Chondrocyte (in vitro differentiated cells): ENCODE measurements around the gene ENSA. TPM values are rescaled to one million over a fixed set of nuclear protein-coding genes. Genes with fewer than 3 reads are reported as not detected.
A peak's percentile ranks its signal among the peaks of the same experiment; 100 is the strongest.

ENCODE experiments used
- DNase-seq: peaks from one replicate; pipeline ENCODE4 v3.0.0; 2021; ENCODE audit warnings: mixed read lengths, low spot score
- H3K27ac Mint-ChIP-seq: one replicate; pipeline ENCODE4 v1.8.0; 2021; ENCODE audit warnings: mild to moderate bottlenecking, moderate library complexity, mixed read lengths; ENCODE audit not compliant: unreplicated experiment
- H3K27me3 Mint-ChIP-seq: 2 replicates; pipeline ENCODE4 v1.8.0; 2021; ENCODE audit warnings: low read depth, mixed read lengths
- H3K36me3 Mint-ChIP-seq: 2 replicates; pipeline ENCODE4 v1.8.0; 2021; ENCODE audit warnings: low read depth, mixed read lengths
- H3K4me1 Mint-ChIP-seq: 2 replicates; pipeline ENCODE4 v1.8.0; 2021; ENCODE audit warnings: low read depth, mild to moderate bottlenecking, mixed read lengths
- H3K4me3 Mint-ChIP-seq: one replicate; pipeline ENCODE4 v1.8.0; 2021; ENCODE audit warnings: mild to moderate bottlenecking, moderate library complexity, mixed read lengths; ENCODE audit not compliant: unreplicated experiment
- H3K9me3 Mint-ChIP-seq: 2 replicates; pipeline ENCODE4 v1.8.0; 2021; ENCODE audit warnings: low read depth, mixed read lengths
- total RNA-seq: library from RNA; stranded (reverse); gene quantifications from 3 replicates; pipeline ENCODE4 v1.2.1, GENCODE V29; 2021
- TF ChIP-seq, protein P1 (sequence below): fragments of 200-600 bp; sonication (generic); IDR thresholded peaks from 2 replicates; pipeline ENCODE4 v1.5.0; 2021; ENCODE audit warnings: antibody characterized with exemption, mild to moderate bottlenecking, moderate library complexity

The ENSA gene
- total RNA-seq, 1 donor from 2014 or later, result 85.7 TPM

DNA sequence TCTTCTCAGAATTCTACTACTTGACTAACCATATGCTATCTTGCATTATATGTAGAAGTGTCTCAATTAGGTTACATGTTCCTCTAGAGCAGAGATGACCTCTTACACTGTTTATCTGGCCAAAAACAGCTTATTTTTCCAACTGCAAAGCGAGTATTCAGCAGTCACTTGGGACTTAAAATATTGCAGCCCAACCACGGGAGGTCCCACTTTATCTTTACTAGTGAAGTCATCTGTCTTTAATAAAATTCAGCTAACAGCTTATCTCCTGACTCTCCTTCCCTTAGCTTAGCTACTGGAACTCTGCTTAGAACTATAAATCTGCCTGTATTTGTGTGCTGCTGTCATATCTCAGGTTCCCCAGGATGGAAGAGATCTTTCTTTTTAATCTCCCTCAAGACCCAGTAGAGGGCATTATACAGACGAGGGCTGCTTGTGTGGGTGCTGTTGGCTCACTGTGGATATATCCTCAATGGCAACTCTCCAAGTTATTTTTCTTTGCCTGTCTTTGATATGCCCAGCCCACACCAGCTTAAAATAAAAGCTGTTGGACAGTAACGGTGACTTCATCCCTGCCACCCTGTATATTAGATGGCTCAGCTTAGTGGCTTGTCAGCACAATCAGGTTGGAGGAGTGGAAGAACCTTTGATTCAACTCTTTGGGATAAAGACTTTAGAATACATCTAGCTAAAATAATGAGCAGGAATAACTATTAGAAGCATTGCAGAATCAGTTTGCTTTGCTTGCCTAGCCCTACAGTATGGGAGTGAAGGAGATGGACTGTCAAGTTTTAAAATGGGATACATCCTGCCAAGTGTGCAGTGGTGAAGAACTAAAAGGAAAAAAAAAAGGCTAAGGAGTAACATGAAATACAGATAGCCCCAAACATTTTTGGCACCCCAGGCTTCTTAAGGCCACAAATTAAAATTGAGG is 9.6 kb downstream of the ENSA start:
- Mint-ChIP-seq H3K27ac (peak overlapping the region; percentile 68), H3K36me3 (peaks cover 20% of the 10 kb centered on the region), H3K27me3 (no peaks in the 10 kb centered on the region), H3K4me3 (no peak overlapping the region), H3K9me3 (no peaks in the 10 kb centered on the region), H3K4me1 (peaks cover 38% of the 10 kb centered on the region)
- TF ChIP-seq, protein P1, sequence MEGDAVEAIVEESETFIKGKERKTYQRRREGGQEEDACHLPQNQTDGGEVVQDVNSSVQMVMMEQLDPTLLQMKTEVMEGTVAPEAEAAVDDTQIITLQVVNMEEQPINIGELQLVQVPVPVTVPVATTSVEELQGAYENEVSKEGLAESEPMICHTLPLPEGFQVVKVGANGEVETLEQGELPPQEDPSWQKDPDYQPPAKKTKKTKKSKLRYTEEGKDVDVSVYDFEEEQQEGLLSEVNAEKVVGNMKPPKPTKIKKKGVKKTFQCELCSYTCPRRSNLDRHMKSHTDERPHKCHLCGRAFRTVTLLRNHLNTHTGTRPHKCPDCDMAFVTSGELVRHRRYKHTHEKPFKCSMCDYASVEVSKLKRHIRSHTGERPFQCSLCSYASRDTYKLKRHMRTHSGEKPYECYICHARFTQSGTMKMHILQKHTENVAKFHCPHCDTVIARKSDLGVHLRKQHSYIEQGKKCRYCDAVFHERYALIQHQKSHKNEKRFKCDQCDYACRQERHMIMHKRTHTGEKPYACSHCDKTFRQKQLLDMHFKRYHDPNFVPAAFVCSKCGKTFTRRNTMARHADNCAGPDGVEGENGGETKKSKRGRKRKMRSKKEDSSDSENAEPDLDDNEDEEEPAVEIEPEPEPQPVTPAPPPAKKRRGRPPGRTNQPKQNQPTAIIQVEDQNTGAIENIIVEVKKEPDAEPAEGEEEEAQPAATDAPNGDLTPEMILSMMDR, result peak; percentile 73
- no peak for DNase-seq

DNA sequence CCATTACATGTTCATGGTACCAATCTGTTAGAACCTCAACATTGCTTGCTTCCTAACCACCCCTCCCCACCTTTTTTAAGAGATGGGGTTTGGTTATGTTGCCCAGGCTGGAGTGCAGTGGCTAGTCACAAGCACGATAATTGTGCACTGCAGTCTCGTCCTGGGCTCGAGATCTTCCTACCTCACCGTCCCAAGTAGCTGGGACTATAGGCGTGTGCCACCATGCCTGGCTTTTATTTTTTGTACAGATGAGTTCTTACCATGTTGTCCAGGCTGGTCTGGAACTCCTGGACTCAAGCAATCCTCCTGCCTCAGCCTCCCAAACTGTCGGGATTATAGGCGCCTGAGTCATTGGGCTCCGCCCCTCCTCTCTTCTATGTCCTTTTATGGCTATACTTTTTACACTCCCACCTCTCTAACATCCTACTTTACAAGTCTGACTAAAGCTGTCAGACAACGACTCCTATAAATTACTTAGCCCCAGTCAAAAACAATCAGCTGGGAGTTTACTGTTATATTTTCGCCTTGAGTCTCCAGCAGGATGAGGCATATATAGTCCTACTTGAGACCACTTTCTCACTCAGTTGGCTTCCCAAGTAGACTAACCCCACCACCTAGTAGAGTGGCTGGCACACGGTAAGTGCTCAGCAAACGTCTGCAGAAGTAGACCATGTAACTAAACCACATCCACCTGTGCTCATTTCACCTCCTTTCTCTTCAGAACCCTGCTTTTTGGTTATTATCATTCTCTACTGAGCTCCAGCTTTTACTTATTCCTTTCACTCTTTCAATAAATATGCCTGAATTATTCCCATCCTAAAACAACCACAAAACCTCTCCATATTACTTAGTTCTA is 13.8 kb downstream of the ENSA start:
- no peak overlapping the region for H3K4me3 Mint-ChIP-seq
- no peak for DNase-seq
- peak overlapping the region; percentile 45 for H3K27ac Mint-ChIP-seq
- peaks cover 53% of the 10 kb centered on the region for H3K4me1 Mint-ChIP-seq
- H3K27me3 Mint-ChIP-seq, result no peaks in the 10 kb centered on the region
- H3K9me3 Mint-ChIP-seq, result no peaks in the 10 kb centered on the region
- H3K36me3 Mint-ChIP-seq, result peaks cover 9% of the 10 kb centered on the region
- TF ChIP-seq, protein P1, result no peak

DNA sequence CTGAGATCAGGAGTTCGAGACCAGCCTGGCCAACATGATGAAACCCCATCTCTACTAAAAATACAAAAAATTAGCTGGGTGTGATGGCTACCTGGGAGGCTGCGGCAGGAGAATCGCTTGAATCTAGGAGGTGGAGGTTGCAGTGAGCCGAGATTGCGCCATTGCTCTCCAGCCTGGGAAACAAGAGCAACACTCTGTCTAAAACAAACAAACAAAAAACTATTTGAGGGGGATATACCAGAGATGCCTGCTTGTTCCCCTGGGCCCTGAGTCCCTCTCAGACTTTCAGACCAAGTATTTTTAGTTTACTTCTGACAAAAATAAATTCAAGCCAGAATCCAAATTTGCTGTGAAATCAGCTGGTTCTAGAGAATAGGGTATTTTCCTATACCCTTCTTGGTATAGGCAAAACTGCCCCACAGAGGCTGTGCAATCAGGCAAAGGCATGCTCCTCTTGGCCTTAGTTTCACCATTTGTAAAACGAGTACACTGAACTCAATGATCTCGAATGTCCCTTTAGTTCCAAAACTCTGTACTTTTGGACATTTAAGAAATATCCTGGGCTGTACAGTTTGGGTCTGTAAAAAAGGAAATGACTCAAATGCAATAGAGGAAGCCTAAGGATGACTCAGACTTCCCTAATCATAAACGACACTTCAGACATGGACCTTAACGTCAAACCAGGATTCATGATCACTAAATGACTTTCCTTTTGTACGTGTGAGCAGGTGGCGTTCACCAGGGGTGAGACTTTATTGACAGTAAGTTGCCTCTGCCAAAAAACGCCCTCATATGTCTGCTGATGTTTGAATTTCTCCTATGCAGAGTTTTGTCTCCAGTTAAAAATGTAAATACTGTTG is 16.1 kb downstream of the ENSA start:
- no peak for DNase-seq
- TF ChIP-seq, protein P1, result no peak
- Mint-ChIP-seq H3K4me1 (peaks cover 43% of the 10 kb centered on the region), H3K27ac (peak overlapping the region; percentile 89), H3K36me3 (peaks cover 6% of the 10 kb centered on the region), H3K4me3 (peak overlapping the region; percentile 37), H3K9me3 (no peaks in the 10 kb centered on the region), H3K27me3 (no peaks in the 10 kb centered on the region)

DNA sequence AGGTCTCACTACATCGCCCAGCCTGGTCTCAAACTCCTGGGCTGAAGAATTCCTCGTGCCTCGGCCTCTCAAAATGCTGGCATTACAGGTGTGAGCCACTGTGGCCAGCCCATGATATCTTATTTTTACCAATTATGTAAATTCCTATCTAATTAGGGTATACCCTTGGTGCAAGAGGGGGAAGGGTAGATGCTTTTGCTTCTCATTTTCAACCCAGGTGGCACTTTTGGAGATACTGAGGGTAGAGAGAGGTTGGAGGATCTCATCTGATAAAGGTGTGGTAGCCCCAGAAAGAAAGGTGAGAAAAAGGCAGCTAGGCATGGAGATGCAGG is 17.4 kb downstream of the ENSA start:
- peaks cover 6% of the 10 kb centered on the region for H3K36me3 Mint-ChIP-seq
- H3K9me3 Mint-ChIP-seq, result no peaks in the 10 kb centered on the region
- TF ChIP-seq, protein P1, result no peak
- no peak overlapping the region for H3K4me3 Mint-ChIP-seq
- no peak for DNase-seq
- H3K4me1 Mint-ChIP-seq, result peaks cover 43% of the 10 kb centered on the region
- peak overlapping the region; percentile 89 for H3K27ac Mint-ChIP-seq
- H3K27me3 Mint-ChIP-seq, result no peaks in the 10 kb centered on the region
